Dedifferentiated amniotic fluid mesenchymal stem cell (primary cell): ENCODE data around the gene INS.

Experiments used
- DNase-seq: peaks from one replicate; pipeline ENCODE4 v3.0.0-alpha.2; 2016; ENCODE audit errors: extremely low spot score

The INS gene

DNA sequence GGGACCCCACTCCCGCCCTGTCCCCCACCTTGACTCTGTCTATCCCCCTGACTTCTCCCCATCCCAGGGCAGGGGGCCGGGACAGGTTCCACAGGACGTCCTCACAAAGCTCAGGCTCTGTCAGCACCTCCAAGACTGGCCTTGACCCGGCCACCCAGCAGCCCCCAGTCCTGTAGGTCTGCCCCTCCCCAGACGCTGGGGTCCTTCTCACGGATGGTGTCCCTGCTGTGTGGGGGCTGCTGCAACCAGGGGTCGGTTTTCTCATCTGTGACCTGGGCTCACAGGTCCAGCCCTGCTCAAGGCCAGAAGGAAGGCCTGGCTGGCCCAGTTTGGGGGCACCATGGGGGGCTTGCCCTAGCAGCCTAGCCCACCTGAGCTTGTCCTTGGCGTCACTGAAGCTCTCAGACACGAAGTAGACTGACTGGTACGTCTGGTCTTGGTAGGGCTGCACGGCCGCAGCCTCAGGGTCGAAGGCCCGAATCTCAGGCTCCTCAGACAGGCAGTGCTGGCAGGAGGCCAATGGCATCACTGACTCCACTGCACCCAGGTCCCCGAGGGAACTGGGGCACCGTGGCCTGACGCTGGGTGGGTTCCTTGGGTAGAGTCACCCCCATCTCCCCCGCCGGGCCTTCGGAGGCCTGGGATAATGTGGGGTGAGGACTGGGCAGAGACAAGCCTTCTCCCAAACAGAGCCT lies 4.0 kb upstream of the INS start:
- no peak for DNase-seq

DNA sequence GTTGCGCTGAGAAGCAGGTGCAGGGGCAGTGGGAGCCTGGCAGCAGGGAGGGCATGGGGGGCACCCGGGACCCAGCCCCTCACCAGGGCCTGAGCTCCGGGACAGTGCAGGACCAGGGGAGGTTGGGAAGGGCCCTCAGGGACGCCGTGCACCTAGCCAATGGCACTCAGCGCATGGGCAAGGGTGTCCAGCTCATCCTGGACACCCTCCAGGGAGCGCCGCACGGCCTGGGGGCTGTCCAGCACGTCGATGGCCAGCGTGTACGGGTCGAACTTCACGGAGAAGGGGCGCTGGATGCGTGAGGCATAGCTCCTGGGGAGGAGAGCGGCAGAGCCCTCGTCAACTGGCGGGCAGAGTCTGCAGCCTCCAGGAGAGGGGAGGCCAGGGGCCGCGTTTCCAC lies 3.1 kb upstream of the INS start:
- DNase-seq, result no peak

DNA sequence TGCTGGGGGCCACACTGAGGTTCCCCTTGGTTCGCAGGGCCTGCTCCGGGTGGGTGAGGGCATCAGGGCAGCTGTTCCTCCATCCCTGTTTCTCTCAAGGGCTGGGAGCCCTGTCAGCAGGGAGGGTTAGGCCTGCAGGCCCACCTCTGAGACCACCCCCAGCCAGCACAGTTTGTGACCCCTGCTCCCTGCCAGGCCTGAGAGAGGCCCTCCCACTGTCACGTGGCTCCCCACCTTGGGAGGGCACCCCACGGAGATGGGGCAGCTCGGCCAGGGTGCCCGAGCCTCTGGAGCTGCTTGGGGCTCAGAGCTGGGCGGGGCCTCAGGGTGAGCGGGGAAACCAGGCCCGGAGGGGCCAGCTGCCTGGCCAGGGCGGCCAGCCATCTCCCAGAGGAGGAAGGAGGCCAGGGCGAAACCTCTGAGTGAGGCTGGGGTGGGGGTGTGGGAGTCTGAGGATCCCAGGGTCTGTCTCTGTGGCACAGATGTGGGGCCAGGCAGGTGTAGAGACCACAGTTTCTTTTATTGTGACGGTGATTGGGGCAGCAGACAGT lies 2.5 kb upstream of the INS start:
- no peak for DNase-seq

DNA sequence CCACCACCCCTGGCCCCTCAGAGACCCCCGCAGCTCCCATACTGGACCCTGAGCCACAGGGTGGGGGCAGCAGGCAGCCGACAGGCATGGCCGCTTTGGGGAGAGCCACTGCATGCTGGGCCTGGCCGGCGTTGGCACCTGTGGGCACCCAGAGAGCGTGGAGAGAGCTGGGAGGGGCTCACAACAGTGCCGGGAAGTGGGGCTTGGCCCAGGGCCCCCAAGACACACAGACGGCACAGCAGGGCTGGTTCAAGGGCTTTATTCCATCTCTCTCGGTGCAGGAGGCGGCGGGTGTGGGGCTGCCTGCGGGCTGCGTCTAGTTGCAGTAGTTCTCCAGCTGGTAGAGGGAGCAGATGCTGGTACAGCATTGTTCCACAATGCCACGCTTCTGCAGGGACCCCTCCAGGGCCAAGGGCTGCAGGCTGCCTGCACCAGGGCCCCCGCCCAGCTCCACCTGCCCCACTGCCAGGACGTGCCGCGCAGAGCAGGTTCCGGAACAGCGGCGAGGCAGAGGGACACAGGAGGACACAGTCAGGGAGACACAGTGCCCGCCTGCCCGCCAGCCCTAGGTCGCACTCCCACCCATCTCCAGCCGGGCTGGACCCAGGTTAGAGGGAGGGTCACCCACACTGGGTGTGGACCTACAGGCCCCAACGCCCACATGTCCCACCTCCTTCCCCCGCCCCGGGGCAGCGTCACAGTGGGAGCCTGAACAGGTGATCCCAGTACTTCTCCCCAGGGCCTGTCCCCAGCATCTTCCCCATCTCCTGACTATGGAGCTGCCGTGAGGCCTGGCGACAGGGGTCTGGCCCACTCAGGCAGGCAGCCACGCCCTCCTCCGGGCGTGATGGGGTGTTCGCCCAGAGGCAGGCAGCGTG lies 1.2 kb downstream of the INS start:
- DNase-seq, result no peak

DNA sequence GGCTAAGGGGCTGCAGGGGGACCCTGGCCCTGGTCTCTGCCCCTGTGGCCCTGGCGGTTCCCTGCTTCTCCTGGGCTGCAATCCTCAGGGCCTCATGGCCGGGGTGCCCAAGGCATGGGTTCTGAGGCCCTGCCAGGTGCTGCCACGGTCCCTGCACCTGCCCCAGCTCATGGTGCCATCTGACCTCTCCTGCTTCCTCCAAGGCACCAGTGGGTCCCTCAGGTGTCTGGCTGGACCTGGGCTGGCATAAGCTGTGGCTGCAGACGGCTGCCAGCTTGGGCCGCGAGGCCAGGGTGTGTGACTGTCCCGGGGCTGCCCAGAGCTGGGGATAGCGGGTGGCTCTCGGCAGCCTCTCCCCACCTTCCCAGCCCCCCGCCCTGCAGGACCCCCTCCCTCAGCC lies 2.0 kb downstream of the INS start:
- no peak for DNase-seq

DNA sequence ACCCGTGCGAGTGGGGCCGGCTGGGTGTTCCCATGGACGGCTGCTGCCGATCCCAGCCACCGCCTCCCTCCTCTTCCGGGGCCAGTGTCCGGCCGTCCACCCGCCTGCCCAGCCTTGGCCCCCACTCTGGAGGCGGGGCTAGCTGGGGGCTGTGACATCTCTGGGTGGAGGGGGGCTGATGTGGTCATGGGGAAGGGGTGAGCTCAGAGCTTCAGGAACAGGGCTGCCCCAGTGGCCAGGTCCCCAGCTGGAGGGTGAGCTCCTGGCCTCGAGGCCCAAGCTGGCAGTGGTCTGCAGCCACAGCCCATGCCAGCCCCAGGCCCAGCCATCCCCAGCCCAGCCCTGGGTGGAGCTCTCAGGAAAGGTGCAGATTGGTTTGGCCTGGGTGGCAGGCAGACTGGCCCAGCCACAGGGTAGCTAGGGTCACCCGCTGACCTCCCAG lies 2.7 kb downstream of the INS start:
- DNase-seq, result no peak

DNA sequence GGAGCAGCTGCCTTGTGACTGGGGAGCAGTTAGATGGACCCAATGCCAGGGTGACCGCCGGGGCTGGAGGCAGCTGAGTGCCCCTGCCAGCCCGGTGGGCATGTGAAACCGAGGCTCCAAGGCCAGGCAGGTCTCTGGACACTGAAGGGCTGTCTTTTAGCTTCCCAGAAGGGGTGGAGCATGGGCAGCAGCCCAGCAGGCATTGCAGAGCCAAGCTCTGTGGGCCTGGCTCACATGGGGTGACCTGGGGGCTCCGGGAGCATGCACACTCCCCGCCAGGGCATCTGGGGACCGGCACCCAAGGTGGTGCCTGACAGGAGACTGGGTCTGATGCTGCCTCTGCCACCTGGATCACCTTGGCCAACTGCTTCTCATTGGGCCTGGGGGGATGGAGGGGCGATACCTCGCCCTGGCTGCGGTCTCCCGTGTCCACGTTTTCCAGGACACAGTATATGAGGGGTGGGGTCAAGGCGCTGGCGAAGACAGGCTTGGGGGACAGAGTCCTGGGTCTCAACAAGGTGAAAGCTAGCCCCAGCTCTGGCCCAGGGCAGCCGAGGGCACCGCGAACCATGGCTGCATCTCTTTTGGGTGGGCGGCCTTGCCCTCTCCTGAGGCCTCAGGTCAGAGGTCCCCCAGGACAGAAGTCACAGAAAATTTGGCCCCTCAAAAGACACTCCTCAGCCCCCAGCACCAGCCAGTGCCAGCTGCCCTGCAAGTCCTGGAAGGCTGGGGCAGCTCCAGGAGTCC lies 3.5 kb downstream of the INS start:
- DNase-seq, result no peak

DNA sequence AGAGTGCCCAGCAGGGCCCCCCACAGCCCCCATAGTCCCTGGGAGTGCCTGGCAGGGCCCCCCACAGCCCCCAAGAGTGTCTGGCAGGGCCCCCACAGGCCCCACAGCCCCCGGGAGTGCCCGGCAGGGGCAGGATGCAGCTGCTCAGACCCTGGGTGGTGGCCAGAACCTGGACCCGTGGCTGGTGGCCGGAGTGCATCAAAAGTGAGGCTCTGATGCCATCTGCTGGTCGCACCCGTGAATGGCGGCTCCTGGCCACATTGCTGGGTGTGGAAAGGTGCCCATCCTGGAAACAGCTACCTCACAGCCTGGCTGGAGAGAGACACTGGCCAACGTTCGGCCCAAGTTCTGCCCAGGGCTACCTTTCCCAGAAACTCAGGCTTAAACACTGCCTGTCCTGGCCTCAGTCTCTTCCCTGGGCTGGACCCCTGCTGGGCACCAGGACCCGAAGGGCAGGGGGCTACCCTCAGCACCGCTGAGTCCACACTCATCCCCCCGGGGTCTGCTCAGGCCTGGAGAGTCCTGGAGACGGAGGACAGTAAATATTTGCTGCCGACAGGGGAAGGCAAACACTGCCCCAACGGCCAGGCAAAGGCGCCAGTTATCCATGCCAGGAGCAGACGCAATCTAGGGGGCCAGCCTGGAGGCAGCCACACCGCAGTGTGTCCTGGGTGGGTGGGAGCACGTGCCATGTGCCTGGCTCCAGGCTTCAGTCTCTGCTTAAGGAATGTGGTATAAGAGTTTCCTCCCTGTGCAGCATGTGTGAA lies 4.4 kb downstream of the INS start:
- no peak for DNase-seq

DNA sequence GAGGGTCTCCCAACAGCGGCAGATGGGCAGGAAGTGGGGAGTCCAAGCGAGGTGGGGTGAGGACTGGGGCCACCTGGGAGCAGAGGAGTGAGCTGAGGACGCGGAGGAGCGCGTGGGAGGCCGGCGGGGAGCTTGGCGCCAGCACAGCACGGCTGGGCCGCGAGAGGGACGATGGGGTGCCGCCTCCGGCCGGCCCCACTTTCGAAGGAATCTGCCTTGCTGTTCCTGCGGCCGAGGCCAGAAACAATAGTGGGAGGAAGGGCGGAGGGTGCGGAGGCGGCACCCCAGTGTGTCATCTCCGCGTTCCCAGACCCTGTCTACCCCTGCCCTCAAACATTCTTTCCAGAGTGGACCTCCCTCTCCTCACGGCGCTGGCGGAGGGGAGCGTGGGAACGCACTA lies 5.5 kb downstream of the INS start:
- no peak for DNase-seq

DNA sequence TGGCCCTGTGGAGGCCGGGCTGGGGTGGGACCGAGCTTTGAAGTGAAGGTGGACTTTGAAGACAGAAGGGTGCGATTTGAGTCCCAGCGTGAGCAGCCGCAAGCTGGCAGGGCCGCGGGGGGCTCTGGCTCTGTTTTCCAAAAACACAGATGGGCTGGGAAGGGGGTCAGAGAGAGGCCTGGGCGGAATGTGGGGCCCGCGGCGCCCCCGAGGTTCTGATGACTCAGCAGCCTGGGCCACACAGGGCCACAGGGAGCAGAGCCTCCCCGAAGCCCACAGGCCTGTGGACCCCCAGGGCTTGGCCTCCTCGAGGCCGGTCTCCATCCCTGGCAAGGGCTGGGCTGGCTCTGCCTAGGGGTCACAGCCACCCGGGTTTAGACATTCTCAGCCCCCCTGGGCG lies 6.1 kb downstream of the INS start:
- no peak for DNase-seq

DNA sequence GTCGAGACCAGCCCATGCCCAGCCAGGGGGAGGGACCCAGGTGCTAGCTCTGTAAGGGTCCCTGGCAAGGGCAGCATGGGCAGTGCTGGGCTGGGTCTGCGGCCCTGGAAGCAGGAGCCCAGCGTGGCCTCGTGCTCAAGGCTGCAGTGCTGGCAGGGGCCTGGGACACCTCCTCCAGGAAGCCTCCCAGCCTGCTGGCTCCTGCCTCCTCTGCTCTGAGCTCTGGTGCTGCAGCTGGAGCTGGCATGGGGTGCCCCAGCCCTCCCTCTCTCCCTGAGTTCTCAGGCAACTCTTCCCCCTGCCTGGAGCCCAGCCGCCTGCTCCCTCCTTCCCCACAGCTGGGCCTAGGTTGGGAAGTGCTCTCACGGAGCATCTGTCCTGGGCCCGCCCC lies 6.8 kb downstream of the INS start:
- DNase-seq, result no peak

DNA sequence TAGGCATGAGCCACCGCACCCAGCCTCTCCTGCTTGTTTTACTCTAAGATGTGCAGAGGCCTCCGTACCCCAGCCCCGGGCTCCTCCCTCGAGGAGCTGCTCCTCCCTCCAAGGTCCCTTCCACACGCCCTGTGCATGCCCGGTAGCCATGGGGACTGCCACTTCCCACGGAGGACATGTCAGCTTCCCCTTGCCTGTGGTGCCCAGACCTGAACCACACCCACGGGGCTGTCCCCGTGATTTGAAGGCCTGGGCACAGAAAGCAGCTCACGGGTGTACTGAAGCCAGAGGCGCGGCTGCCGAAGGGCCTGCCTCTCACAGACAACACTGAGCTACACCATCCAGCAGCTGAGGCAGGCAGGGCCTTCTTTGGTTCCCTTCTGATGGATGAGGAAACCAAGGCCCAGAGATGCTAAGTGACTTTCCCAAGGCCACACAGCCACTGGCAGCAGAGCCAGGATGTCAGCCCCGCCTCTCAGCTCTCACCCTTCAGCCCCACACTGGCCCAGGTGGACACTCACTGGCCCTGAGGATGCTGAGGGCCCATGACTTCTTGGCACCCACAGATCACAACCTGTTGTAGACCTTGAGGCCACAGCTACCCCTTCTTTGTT lies 7.3 kb downstream of the INS start:
- DNase-seq, result no peak

DNA sequence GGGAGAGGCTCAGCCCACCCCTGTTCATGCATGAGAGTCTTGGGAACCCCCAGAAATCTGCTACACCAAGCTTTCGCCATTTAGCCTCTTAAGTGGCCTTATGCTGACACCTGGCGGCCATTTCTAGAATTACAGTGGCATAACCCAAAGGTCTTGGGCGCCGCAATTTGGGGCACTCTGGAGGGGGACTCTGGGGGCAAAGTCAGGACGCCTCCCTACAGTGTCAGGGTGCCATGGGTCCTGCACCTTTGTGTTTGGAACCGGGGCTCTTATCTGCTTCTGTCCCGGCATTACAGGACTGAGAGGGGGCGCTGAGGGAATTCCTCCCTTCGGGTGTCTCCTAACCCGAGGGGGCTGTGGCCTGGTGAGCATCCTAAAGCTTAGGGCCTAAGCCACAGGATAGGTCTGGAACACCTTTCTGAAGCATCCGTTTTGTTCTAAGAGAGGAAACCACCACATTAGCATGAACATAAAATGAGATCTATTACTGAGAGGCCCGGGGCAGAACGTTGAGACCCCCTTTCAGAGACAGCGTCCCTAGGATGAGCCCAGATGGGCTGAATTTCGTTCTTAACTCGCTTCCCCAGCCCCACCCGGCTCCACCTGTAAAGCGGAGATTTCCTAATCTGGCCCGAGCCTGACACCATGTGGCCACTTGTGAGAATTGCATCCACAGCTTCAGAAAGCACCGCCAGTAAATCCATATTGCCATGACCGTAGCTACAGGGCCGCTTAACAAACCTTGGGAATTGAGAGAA lies 9.3 kb downstream of the INS start:
- DNase-seq, result peak; percentile 69

DNA sequence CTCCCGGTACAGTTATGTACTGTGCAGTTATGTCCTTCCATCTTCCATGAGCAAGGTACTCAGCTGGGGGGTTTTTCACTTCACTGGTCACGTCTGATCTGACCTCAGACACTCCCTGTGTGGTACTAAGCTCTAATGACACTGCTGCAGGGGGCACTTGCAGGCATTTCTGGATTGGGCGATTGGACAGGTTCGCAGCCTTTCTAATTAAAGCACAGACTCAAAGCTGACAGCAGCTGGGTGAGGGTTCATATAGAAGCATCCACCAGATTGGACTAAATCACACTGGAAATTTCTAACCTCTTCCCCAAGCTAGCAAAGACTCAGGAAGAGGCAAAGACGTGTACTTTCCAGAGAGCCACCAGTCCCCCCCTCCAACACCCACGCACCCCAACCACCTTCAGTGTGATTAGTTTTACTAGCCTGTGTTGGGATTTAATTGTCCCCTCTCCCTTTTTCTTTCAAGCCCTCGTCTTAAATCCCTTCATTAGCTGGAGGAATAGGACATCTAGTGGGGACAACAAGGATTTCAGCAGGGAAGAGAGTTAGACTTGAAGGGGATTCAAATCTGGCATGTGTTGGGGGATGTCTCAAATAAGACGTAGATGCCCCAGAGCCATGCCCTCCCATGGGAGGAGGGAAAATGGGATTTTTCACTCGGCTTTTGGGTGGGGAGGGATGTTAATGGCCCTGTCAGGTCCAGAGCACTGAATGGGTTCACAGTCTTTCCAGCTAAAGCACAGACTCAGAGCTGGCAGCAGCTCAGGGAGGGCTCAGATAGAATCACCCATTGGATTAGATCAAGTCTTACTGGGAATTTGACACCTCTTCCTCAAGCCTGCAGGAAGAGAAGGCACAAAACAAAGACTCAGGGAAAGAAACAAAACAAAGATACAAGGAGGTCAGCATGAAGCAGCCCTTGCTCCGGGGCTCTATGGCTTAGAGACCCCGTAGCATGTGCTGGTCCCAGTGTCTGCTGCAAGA lies 10.9 kb downstream of the INS start:
- DNase-seq, result peak; percentile 25

DNA sequence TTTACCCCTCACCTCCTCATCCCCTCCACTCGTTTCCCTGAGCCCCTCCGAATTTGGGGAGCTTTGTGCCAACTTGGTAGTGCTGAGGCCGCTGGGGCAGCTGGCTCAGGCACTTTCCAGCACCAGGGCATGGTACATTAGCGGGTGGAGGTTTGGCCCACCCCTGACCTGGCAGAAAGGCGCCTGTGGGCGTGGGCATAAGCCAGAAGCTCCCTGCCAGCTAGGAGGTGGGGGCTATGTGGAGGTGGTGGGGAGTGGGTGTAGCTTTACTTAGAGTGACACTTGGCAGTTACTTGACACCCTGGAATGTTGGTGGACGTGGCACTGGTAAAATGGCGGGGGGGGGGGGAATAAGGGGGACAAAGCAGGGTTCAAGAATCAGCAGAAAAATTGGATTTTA lies 11.5 kb downstream of the INS start:
- no peak for DNase-seq

DNA sequence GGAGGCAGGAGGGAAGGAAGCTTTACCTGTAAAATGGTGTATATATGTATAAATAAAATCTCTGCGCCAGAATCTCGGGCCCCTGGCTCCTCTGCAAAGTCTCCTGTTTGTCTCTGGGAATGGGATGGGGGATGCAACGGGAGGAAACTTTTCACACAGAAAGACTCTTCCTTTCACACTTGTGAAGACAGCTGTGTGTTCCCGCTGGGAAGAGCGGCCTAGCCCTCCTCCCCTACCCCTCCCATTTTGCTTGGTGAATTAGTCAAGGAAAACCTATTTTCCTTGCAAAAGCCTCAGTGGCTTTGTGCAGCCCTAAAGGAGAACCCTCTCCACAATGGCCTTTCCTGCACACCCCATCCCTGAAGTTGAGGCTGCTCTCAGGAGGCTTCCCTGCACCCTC lies 12.4 kb downstream of the INS start:
- no peak for DNase-seq

DNA sequence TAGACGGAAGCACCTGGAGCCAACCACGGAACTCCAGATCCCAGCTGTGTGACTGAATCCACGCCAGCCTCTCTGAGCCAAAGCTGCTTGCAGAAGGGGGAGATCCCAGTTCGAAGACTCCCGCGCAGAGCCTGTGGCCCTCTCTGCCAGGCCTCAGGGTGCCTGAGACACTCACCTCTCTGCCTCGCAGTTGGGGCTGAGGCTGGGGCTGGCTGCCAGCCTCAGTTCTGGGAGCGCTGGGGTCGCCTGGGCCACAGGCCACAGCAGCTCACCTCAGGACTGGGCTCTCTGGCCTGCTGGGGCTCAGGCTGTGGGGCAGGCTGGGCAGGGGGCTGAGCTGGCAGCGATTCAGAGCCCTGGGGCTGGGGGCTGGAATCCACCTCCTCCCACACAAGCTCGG lies 13.6 kb downstream of the INS start:
- no peak for DNase-seq

DNA sequence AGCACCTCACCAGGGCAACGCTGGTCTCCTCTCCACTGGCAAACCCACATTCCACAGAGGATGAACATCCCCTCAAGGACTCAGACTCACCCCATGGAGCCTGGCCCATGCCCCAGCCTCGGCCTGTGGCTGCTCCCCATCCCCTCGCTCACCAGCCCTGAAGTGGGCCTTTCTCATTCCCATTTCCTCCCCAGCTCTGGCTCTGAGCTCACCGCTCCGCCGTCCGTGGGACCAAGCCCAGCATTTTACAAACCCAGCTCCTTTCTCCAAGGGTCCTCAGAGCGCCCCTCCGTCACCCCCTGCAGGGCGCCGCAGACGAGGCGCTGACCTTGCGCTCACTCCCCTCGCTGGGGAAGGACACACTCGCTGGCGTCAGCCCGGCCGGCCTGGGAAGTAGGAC lies 15.0 kb downstream of the INS start:
- DNase-seq, result no peak

DNA sequence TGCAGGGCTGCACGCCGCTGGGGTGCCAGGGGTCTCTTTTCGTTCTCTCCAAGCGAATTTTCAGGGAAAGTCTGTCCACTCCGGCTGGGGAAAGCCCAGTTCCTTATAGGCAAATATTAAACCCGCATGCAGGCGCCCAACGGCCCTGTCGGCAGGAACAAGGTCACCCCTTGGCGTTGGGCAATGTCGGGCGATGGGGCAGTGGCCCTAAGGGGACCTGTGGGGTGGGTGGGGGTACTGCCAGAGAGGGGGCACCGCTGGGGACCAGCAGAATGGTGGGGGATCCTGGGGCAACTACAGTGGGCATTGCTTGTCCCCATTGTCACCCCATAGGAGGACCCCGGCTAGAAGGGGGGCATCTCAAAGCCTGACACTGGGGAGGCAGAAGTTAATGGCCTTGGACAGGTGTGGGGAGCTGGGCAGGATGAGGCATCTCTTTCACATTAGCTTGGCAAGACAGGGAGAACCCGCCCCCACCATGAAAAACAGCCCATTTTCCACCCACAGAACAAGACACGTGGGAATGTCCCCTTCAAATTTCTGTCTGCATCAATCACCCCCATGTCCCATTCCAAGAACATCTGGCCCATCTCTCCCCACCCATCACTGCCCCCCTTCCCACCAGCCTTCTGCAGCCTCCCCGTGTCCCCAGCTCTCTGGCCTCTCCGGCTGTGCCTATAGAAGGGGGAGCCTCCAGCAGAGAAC lies 16.3 kb downstream of the INS start:
- no peak for DNase-seq
